Measurements from ENCODE around the gene CDKAL1.
"Not testable (repeated sequence)": the region's sequence is repeated elsewhere in the genome, so short reads cannot be mapped to it uniquely, and the experiment has no call there.

CDKAL1 gene

GRCh38 chr6:20732896-20733295 lies 198.6 kb downstream of the CDKAL1 start:
- DNase-seq (ENCODE audit: low read depth in 1 of 2, low spot score in 1 of 2) = no peak

GRCh38 chr6:20737912-20738311 lies 203.7 kb downstream of the CDKAL1 start:
- DNase-seq (ENCODE audit: low read depth in 1 of 2, low spot score in 1 of 2) = no peak

- no peak for DNase-seq (ENCODE audit: low read depth in 1 of 2, low spot score in 1 of 2)
These were observed 205.8 kb downstream of the CDKAL1 start for GRCh38 chr6:20740088-20740487.

- no peak for DNase-seq (ENCODE audit: low read depth in 1 of 2, low spot score in 1 of 2)
These were observed 206.5 kb downstream of the CDKAL1 start for GRCh38 chr6:20740727-20741126.

- DNase-seq (ENCODE audit: low read depth in 1 of 2, low spot score in 1 of 2) = no peak
These were observed 207.2 kb downstream of the CDKAL1 start for GRCh38 chr6:20741490-20741889.

- no peak for DNase-seq (ENCODE audit: low read depth in 1 of 2, low spot score in 1 of 2)
These were observed 210.8 kb downstream of the CDKAL1 start for GRCh38 chr6:20744911-20745557.

- no peak for DNase-seq (ENCODE audit: low read depth in 1 of 2, low spot score in 1 of 2)
These were observed 211.8 kb downstream of the CDKAL1 start for GRCh38 chr6:20746024-20746423.

- DNase-seq (ENCODE audit: low read depth in 1 of 2, low spot score in 1 of 2) = no peak
These were observed 212.7 kb downstream of the CDKAL1 start for GRCh38 chr6:20746805-20747558.

GRCh38 chr6:20747991-20748390 lies 213.7 kb downstream of the CDKAL1 start:
- no peak for DNase-seq (ENCODE audit: low read depth in 1 of 2, low spot score in 1 of 2)

- DNase-seq (ENCODE audit: low read depth in 1 of 2, low spot score in 1 of 2) = no peak
These were observed 217.2 kb downstream of the CDKAL1 start for GRCh38 chr6:20751293-20751935.

- no peak for DNase-seq (ENCODE audit: low read depth in 1 of 2, low spot score in 1 of 2)
These were observed 221.4 kb downstream of the CDKAL1 start for GRCh38 chr6:20755631-20756030.

GRCh38 chr6:20756584-20757147 lies 222.4 kb downstream of the CDKAL1 start:
- DNase-seq (ENCODE audit: low read depth in 1 of 2, low spot score in 1 of 2) = not testable (repeated sequence)

GRCh38 chr6:20757761-20758160 lies 223.5 kb downstream of the CDKAL1 start:
- no peak for DNase-seq (ENCODE audit: low read depth in 1 of 2, low spot score in 1 of 2)

- no peak for DNase-seq (ENCODE audit: low read depth in 1 of 2, low spot score in 1 of 2)
These were observed 229.0 kb downstream of the CDKAL1 start for GRCh38 chr6:20763296-20763695.

- no peak for DNase-seq (ENCODE audit: low read depth in 1 of 2, low spot score in 1 of 2)
These were observed 235.4 kb downstream of the CDKAL1 start for GRCh38 chr6:20769631-20770030.

- DNase-seq (ENCODE audit: low read depth in 1 of 2, low spot score in 1 of 2) = no peak
These were observed 236.5 kb downstream of the CDKAL1 start for GRCh38 chr6:20770773-20771172.

GRCh38 chr6:20771409-20771808 lies 237.2 kb downstream of the CDKAL1 start:
- DNase-seq (ENCODE audit: low read depth in 1 of 2, low spot score in 1 of 2) = no peak

GRCh38 chr6:20773822-20774221 lies 239.6 kb downstream of the CDKAL1 start:
- no peak for DNase-seq (ENCODE audit: low read depth in 1 of 2, low spot score in 1 of 2)

- DNase-seq (ENCODE audit: low read depth in 1 of 2, low spot score in 1 of 2) = no peak
These were observed 241.7 kb downstream of the CDKAL1 start for GRCh38 chr6:20775981-20776380.

GRCh38 chr6:20777801-20778200 lies 243.5 kb downstream of the CDKAL1 start:
- no peak for DNase-seq (ENCODE audit: low read depth in 1 of 2, low spot score in 1 of 2)

GRCh38 chr6:20778459-20778858 lies 244.2 kb downstream of the CDKAL1 start:
- DNase-seq (ENCODE audit: low read depth in 1 of 2, low spot score in 1 of 2) = no peak

- no peak for DNase-seq (ENCODE audit: low read depth in 1 of 2, low spot score in 1 of 2)
These were observed 244.7 kb downstream of the CDKAL1 start for GRCh38 chr6:20778912-20779311.

All from activated CD4-positive, alpha-beta T cell treated with anti-CD3 and anti-CD28 coated beads, Interleukin-2, amount 50 U/mL, for 24 hours (primary cell).